ENCODE measurements around the gene RPS3A.

Gene RPS3A

GRCh38 chr4:151144329-151145072 lies 45.1 kb downstream of the RPS3A start:
- no peak overlapping the region for H3K27ac Mint-ChIP-seq
- H3K36me3 Mint-ChIP-seq: peaks cover 2% of the 10 kb centered on the region
- no peaks in the 10 kb centered on the region for H3K4me1 Mint-ChIP-seq (ENCODE audit: low read depth)
- no peak overlapping the region for H3K4me3 Mint-ChIP-seq
- no peaks in the 10 kb centered on the region for H3K27me3 Mint-ChIP-seq
- no peaks in the 10 kb centered on the region for H3K9me3 Mint-ChIP-seq (ENCODE audit: low read depth)

DNA sequence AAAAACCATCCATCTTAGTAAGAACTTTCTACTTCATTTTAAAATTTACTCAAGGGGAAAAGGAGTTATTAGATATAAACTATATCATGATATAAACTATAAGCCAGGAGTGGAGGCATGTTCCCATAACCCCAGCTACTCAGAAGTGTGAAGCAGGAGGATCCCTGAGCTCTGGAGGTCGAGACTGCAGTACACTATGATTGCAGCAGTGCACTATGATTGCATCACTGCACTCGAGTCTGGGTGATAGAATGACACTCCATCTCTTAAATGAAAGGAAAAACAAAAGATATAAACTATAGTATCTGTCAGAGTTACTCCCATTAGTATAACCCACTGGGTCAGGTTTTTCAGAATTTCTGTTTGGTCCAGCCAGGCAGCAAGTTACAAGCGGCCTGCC lies 47.6 kb downstream of the RPS3A start:
- Mint-ChIP-seq H3K27me3 (peaks cover 3% of the 10 kb centered on the region), H3K4me1 (ENCODE audit: low read depth) (no peaks in the 10 kb centered on the region), H3K36me3 (no peaks in the 10 kb centered on the region), H3K4me3 (no peak overlapping the region), H3K9me3 (ENCODE audit: low read depth) (no peaks in the 10 kb centered on the region), H3K27ac (no peak overlapping the region)

DNA sequence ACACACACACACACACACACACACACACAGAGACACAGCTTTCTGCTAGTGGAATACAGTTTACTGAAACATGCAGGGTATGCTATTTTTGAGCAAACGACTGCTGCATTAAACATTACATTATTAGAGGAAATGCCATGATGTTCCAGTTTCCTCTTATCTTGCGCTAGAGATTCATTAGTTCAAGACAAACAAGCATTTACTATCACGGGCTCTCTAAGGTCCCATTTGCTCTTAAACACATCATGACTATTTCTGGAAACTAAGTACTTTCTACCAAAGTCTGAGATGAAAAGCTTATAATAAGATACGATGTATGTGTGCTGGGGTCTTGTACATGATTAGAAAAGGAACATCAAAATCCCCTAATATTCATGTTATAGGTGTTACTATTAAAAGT lies 48.8 kb downstream of the RPS3A start:
- H3K4me1 Mint-ChIP-seq (ENCODE audit: low read depth): no peaks in the 10 kb centered on the region
- no peak overlapping the region for H3K4me3 Mint-ChIP-seq
- peaks cover 3% of the 10 kb centered on the region for H3K27me3 Mint-ChIP-seq
- no peaks in the 10 kb centered on the region for H3K9me3 Mint-ChIP-seq (ENCODE audit: low read depth)
- no peaks in the 10 kb centered on the region for H3K36me3 Mint-ChIP-seq
- no peak overlapping the region for H3K27ac Mint-ChIP-seq

DNA sequence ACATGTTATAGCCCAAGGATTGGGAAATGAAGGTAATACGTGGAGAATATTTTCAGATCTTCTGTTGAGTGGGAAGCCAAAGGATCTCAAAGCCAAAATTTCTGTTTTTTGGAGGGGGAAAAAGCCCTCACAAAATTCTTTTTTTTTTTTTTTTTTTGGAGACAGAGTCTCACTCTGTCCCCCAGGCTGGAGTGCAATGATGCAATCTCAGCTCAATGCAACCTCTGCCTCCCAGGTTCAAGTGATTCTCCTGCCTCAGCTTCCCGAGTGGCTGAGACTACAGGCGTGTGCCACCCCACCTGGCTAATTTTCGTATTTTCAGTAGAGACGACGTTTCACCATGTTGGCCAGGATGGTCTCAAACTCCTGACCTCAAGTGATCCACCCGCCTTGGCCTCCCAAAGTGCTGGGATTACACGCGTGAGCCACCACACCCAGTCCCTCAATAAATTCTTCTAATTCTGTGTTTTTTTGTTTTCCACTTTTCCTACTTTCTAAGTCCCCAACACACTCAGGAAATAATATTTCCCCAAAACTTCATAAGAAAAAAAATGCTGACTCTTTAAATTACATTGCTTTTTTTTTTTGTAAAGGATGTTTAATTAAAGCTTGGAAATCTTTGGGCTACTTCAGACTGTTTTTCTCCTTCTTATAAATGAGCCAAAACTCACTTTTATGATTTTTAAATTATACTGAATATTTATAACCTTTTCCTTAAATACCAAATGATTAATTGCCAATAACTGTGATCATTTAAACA lies 51.6 kb downstream of the RPS3A start:
- Mint-ChIP-seq H3K4me1 (ENCODE audit: low read depth) (no peaks in the 10 kb centered on the region), H3K27ac (no peak overlapping the region), H3K9me3 (ENCODE audit: low read depth) (no peaks in the 10 kb centered on the region), H3K36me3 (no peaks in the 10 kb centered on the region), H3K27me3 (peaks cover 10% of the 10 kb centered on the region), H3K4me3 (no peak overlapping the region)

- Mint-ChIP-seq H3K4me1 (ENCODE audit: low read depth) (no peaks in the 10 kb centered on the region), H3K27ac (no peak overlapping the region), H3K27me3 (peaks cover 16% of the 10 kb centered on the region), H3K9me3 (ENCODE audit: low read depth) (no peaks in the 10 kb centered on the region), H3K36me3 (no peaks in the 10 kb centered on the region), H3K4me3 (no peak overlapping the region)
These were observed 52.6 kb downstream of the RPS3A start for GRCh38 chr4:151152028-151152427.

DNA sequence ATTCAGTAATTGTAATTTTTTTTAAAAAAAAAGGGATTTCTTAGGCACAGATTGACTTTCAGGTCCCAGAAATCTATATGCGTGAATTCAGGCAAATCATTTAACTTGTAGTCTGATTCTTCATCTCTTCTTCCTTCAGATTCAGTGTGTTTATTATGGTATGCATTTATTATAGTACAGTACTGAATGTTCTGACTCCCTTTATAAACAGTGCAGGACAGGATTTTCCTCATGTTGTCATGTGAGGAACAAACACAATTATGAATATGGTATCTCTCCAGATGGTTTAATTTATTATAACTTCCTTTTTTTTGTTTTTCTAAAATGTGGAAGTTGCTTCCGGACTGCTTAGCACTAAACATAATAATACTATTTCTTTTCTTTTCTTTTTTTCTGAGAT lies 54.2 kb downstream of the RPS3A start:
- Mint-ChIP-seq H3K27me3 (peaks cover 16% of the 10 kb centered on the region), H3K4me3 (no peak overlapping the region), H3K36me3 (no peaks in the 10 kb centered on the region), H3K4me1 (ENCODE audit: low read depth) (no peaks in the 10 kb centered on the region), H3K27ac (no peak overlapping the region), H3K9me3 (ENCODE audit: low read depth) (no peaks in the 10 kb centered on the region)

Measured in activated naive CD8-positive, alpha-beta T cell (primary cell).